OCI-LY7 (cell line): ENCODE data around the gene KIF13A. TPM values are rescaled to one million over a fixed set of nuclear protein-coding genes. Genes with fewer than 3 reads are reported as not detected.

Source experiments
- BruUV-seq: library from RNA; stranded (reverse); fragments of 400-500 nt; replicated peaks from 2 replicates; lab custom pipeline; 2021; lab: Mats Ljungman, UMichigan
- CTCF ChIA-PET: fragments of 300-600 bp; sonication (Branson Sonifier 250); formaldehyde crosslinking; loops from one replicate; lab custom pipeline; 2022; ENCODE audit warnings: antibody characterized with exemption; ENCODE audit not compliant: unreplicated experiment; lab: Charles Lee
- POLR2A ChIA-PET: fragments of 300-600 bp; sonication (Branson Sonifier 250); formaldehyde crosslinking; loops from one replicate; lab custom pipeline; 2022; ENCODE audit warnings: antibody characterized with exemption; lab: Charles Lee
- DNase-seq: peaks from one replicate; pipeline ENCODE4 v3.0.0-alpha.2; 2015; ENCODE audit warnings: low spot score
- H2AFZ ChIP-seq: fragments of 200-600 bp; sonication (generic), shearing (Covaris generic); 2 replicates; pipeline ENCODE4 v1.6.1; 2014; ENCODE audit warnings: mild to moderate bottlenecking, antibody characterized with exemption, low read length, moderate library complexity
- H3K27ac ChIP-seq: fragments of 200-600 bp; sonication (generic); 2 replicates; pipeline ENCODE4 v1.5.1; 2014; ENCODE audit warnings: mixed run types, low read depth, mild to moderate bottlenecking, moderate library complexity, low read length, inconsistent platforms; ENCODE audit not compliant: poor library complexity, severe bottlenecking
- H3K36me3 ChIP-seq: fragments of 200-600 bp; sonication (generic); 2 replicates; pipeline ENCODE4 v1.6.1; 2014; ENCODE audit warnings: mild to moderate bottlenecking, antibody characterized with exemption, low read length, moderate library complexity, mixed read lengths; ENCODE audit not compliant: insufficient read depth
- H3K4me1 ChIP-seq: fragments of 200-600 bp; sonication (generic); 2 replicates; pipeline ENCODE4 v1.5.1; 2014; ENCODE audit warnings: mild to moderate bottlenecking, low read length; ENCODE audit not compliant: insufficient read depth, poor library complexity, severe bottlenecking
- H3K4me2 ChIP-seq: fragments of 200-600 bp; sonication (generic); 2 replicates; pipeline ENCODE4 v1.6.1; 2014; ENCODE audit warnings: mild to moderate bottlenecking, low read length
- H3K4me3 ChIP-seq: fragments of 200-600 bp; sonication (generic); 2 replicates; pipeline ENCODE4 v1.5.1; 2014; ENCODE audit warnings: mild to moderate bottlenecking, low read depth, low read length; ENCODE audit not compliant: poor library complexity, severe bottlenecking
- H3K79me2 ChIP-seq: fragments of 200-600 bp; sonication (generic); 2 replicates; pipeline ENCODE4 v1.6.1; 2016; ENCODE audit warnings: low read depth, mild to moderate bottlenecking, low read length, moderate library complexity, mixed read lengths; ENCODE audit not compliant: insufficient read depth
- H3K9me2 ChIP-seq: fragments of 200-600 bp; sonication (generic); 2 replicates; pipeline ENCODE4 v1.6.1; 2016; ENCODE audit warnings: mild to moderate bottlenecking, low read length, mixed read lengths; ENCODE audit not compliant: insufficient read depth
- H3K9me3 ChIP-seq: fragments of 200-600 bp; sonication (generic); 2 replicates; pipeline ENCODE4 v1.6.1; 2014; ENCODE audit warnings: mild to moderate bottlenecking, mixed run types, low read length, mixed read lengths
- H4K20me1 ChIP-seq: fragments of 200-600 bp; sonication (generic); 2 replicates; pipeline ENCODE4 v1.6.1; 2014; ENCODE audit warnings: mild to moderate bottlenecking, antibody characterized with exemption, low read length, moderate library complexity, mixed read lengths; ENCODE audit not compliant: insufficient read depth
- EZH2phosphoT487 ChIP-seq: fragments of 200-600 bp; sonication (generic); IDR thresholded peaks from 2 replicates; pipeline ENCODE4 v1.6.1; 2018; ENCODE audit warnings: low read depth, borderline replicate concordance, mild to moderate bottlenecking, mixed run types, antibody characterized with exemption, low read length, moderate library complexity, mixed read lengths
- intact Hi-C: fragments of 100-400 bp; cut with micrococcal nuclease; formaldehyde crosslinking; loops from one replicate; pipeline ENCODE4 v1.10.0; 2022; ENCODE audit not compliant: unreplicated experiment
- total RNA-seq, 2 experiments: library from RNA; depleted of rRNA in 1 of 2; stranded (reverse); fragments of >200 nt in 1 of 2; shearing (Covaris generic) in 1 of 2; gene quantifications; 2 replicates each; pipeline ENCODE4 v1.2.3, GENCODE V29; 2014 to 2022
- TF ChIP-seq, protein P1 (sequence below): fragments of 200-600 bp; sonication (generic); conservative IDR thresholded peaks from 2 replicates; pipeline ENCODE4 v1.5.1; 2014; ENCODE audit warnings: mild to moderate bottlenecking, antibody characterized with exemption, low read length, moderate library complexity, mixed read lengths

Gene KIF13A
- total RNA-seq, 2 experiments from 2014 or later, result 1.5 TPM; not detected in 1

DNA sequence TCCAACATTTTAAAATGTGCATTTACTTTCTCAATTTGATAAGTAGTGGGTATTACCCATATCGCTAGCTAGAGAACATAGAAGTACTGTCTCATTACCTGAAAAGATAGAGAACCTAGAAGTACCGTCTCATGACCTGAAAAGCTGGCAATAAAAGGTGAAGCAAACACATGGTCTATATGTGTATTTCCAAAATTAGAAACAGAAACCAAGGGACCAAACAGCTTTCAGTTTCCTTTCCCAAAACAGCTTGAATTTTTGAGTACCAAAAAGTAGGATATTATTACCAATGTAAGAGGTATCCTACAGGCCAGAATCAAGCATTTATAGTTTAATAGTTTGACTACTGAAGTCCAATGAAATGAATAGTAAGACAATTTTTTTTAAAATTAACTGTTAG is 77.2 kb downstream of the KIF13A start:
- Histone ChIP-seq H3K4me2 (no peak overlapping the region), H3K9me3 (no peaks in the 10 kb centered on the region), H3K79me2 (no peaks in the 10 kb centered on the region), H3K4me1 (no peaks in the 10 kb centered on the region), H3K9me2 (no peaks in the 10 kb centered on the region), H3K27ac (no peak overlapping the region), H3K4me3 (no peak overlapping the region), H4K20me1 (no peaks in the 10 kb centered on the region), H2AFZ (no peak overlapping the region), H3K36me3 (no peaks in the 10 kb centered on the region)
- ChIA-PET POLR2A (no interaction called here), CTCF (no interaction called here)
- BruUV-seq, result no TSS peak
- intact Hi-C loops, result no loop called here
- DNase-seq, result no peak
- TF ChIP-seq, protein P1, sequence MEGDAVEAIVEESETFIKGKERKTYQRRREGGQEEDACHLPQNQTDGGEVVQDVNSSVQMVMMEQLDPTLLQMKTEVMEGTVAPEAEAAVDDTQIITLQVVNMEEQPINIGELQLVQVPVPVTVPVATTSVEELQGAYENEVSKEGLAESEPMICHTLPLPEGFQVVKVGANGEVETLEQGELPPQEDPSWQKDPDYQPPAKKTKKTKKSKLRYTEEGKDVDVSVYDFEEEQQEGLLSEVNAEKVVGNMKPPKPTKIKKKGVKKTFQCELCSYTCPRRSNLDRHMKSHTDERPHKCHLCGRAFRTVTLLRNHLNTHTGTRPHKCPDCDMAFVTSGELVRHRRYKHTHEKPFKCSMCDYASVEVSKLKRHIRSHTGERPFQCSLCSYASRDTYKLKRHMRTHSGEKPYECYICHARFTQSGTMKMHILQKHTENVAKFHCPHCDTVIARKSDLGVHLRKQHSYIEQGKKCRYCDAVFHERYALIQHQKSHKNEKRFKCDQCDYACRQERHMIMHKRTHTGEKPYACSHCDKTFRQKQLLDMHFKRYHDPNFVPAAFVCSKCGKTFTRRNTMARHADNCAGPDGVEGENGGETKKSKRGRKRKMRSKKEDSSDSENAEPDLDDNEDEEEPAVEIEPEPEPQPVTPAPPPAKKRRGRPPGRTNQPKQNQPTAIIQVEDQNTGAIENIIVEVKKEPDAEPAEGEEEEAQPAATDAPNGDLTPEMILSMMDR, result no peak
- no peak for TF ChIP-seq EZH2phosphoT487

DNA sequence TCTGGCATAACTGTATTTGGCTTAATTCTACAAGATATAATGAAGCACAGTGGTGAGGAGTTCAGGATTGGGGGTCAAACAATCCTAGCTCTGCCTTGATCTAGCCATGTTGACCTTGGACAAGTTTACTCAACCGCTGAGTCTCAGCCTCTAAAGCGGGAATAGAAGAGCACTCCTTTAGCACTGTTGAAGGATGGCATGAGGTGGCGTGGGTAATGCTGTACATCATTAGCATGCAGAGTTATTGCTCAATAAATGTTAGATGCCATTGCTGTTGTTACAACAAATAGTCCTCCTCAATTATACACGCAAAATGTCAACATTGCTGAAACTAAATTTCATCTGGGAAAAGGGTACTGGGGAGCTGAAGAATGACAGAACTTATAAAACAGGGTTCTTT is 78.6 kb downstream of the KIF13A start:
- no peak overlapping the region for H3K4me2 ChIP-seq
- H3K36me3 ChIP-seq, result no peaks in the 10 kb centered on the region
- TF ChIP-seq EZH2phosphoT487, result no peak
- TF ChIP-seq, protein P1, result no peak
- no peaks in the 10 kb centered on the region for H3K9me2 ChIP-seq
- no peak overlapping the region for H3K4me3 ChIP-seq
- H4K20me1 ChIP-seq, result no peaks in the 10 kb centered on the region
- intact Hi-C loops, result no loop called here
- CTCF ChIA-PET, result no interaction called here
- H2AFZ ChIP-seq, result no peak overlapping the region
- no peak overlapping the region for H3K27ac ChIP-seq
- no peaks in the 10 kb centered on the region for H3K79me2 ChIP-seq
- H3K9me3 ChIP-seq, result no peaks in the 10 kb centered on the region
- H3K4me1 ChIP-seq, result no peaks in the 10 kb centered on the region
- no TSS peak for BruUV-seq
- no peak for DNase-seq
- POLR2A ChIA-PET, result interaction anchor here (0.7 kb wide), 1 partner anchor 30 kb away, joined by 3 read pairs; no protein-coding TSS in a partner anchor

GRCh38 chr6:17907406-17908229 is 79.8 kb downstream of the KIF13A start:
- no TSS peak for BruUV-seq
- no peaks in the 10 kb centered on the region for H3K79me2 ChIP-seq
- no peak overlapping the region for H3K4me3 ChIP-seq
- no peaks in the 10 kb centered on the region for H3K9me2 ChIP-seq
- DNase-seq, result no peak
- no peaks in the 10 kb centered on the region for H3K36me3 ChIP-seq
- H2AFZ ChIP-seq, result no peak overlapping the region
- no peaks in the 10 kb centered on the region for H3K4me1 ChIP-seq
- H3K27ac ChIP-seq, result no peak overlapping the region
- H4K20me1 ChIP-seq, result no peaks in the 10 kb centered on the region
- TF ChIP-seq EZH2phosphoT487, result no peak
- TF ChIP-seq, protein P1, result no peak
- intact Hi-C loops, result no loop called here
- no peaks in the 10 kb centered on the region for H3K9me3 ChIP-seq
- no peak overlapping the region for H3K4me2 ChIP-seq
- CTCF ChIA-PET, result no interaction called here
- POLR2A ChIA-PET, result no interaction called here
